Fibroblast of peridontal ligament (primary cell): Measurements from ENCODE around the gene GGT1.
"Not testable (repeated sequence)": the region's sequence is repeated elsewhere in the genome, so short reads cannot be mapped to it uniquely, and the experiment has no call there.

Experiments
- DNase-seq: peaks from one replicate; pipeline ENCODE4 v3.0.0-alpha.2; 2010; ENCODE audit errors: extremely low read depth

GGT1 gene

GRCh38 chr22:24584166-24584790 is 18.7 kb upstream of the GGT1 start:
- DNase-seq = no peak

DNA sequence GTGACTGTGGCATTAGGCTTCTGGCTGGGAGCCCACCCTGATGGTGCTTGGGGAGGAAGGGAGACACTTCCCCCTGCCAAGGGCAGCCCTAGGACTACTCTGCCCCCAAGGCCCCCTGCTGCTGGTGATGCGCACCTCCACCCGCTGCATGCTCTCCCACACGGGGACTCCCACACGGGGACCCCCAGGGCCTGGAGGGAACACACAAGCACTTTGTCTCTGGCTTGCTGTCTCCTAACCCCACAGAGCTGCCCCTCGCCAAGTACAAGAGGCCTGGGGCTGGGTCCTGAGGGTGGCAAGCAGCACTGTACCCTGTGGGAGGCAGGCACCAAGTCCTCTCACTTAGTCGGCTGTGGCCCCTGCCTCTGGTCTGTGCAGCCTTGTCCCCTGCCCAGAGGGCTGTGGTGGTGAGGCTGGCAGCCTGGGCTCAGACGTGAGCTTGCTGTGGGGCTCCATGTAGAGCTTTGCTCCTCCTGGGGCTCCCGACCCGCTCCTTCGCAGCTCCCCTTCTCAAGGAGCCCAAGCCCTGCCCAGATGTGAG is 18.1 kb upstream of the GGT1 start:
- DNase-seq = no peak

GRCh38 chr22:24585461-24585860 is 17.5 kb upstream of the GGT1 start:
- no peak for DNase-seq

GRCh38 chr22:24585927-24586546 is 17.0 kb upstream of the GGT1 start:
- no peak for DNase-seq

GRCh38 chr22:24587251-24587650 is 15.7 kb upstream of the GGT1 start:
- DNase-seq = no peak

DNA sequence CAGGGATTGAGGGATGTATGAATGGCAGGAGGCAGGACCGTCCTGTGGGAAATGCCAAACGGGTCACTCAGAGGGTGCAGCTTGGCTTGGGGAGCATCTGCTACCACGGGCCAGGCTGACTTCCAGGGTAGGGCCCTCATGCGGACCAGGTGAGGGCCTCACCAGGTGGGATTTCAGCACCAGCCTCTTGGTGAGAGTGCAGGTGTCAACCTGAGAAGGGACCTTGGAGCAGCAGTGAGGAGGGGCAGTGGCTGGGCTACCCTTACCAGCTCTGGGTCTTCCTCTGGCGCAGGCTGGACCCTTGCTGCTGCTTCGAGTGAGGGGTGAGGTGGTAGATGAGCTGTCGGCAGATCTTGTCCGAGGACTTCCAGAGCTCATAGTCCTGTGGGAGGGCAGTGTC is 15.0 kb upstream of the GGT1 start:
- no peak for DNase-seq

DNA sequence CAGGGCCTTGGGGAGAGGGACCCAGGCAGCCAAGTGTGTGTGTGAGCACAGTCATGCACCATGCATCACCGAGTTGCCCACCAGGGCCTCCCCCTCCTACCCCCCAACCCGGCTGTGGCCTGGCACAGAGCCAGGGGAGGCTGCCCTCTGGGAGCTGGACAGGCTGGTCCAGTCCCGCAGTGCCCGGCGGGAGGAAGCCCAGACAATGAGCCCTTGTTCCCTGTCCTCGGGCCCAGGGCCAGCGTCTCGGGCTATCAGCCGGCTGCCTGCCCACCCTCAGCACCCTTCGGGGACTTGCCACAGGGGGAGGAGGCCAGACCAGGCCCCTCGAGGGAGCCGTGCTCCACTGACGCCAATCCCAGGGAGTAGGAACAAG is 14.6 kb upstream of the GGT1 start:
- DNase-seq = no peak

GRCh38 chr22:24588757-24589481 is 14.1 kb upstream of the GGT1 start:
- DNase-seq = no peak

GRCh38 chr22:24589518-24590030 is 13.4 kb upstream of the GGT1 start:
- DNase-seq = no peak

DNA sequence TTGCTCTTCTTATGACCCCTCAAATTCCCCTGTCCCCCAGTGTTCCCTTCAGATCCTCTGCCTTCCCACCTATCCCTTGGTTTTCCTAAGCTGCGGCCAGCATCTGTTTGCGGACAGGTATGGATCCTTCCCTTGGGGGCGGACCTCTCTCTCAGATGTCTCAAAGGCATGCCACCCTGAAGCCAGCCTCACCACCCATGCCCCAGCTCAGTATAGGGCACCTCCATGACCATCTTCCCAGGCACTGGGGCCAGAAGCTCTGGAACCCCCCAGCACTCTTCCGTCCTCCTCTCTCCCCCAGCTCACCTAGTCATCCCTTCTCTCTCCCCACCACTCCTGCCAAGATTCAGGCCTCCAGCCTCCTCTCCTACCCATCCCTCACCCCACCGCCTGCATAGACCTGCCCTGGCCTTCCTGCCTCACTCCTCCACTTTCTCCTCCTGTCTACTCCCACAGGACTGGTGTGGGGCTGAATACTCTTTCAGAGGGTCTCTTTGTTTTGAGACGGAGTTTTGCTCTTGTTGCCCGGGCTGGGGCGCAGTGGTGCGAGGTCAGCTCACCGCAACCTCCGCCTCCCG is 12.3 kb upstream of the GGT1 start:
- DNase-seq = no peak

- DNase-seq = no peak
Observed at GRCh38 chr22:24591286-24591830, 11.6 kb upstream of the GGT1 start.

DNA sequence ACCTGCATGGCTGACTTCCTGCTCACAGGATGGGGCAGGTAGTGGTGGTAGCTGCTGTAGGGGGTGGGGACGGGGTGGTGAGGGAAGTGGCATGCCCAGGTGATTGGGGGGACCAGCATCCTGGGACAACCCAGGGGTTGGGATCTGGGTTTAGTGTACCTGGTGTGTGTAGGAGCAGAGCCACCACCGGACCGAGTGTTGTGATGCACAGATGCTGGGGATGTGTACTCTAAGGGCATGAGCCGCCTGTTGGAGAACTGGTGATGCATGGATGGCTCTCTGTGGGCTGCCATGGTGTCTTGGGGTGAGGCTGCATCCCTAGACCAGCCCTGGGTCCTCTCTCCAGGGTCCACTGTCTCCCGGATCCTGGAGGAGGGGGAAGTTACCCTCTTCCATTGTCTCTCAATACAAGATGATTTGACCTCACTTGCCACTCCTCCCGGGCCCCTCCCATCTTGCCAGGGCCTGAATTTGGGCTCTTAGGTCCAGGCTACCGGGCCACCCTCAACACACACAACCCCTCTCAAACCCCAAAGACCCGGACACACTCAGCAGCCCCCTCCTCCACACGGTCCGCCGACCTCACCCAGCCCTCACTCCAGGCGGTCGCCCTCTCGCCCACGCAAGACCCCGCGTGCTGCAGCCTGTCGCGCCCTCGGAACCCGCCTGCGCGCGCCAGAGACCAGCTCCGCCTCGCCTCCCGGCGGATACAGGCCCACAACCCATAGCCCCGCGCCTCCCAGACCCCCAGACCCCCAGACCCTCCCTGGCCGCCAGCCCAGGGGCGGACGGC is 10.7 kb upstream of the GGT1 start:
- DNase-seq = peak; percentile 25

DNA sequence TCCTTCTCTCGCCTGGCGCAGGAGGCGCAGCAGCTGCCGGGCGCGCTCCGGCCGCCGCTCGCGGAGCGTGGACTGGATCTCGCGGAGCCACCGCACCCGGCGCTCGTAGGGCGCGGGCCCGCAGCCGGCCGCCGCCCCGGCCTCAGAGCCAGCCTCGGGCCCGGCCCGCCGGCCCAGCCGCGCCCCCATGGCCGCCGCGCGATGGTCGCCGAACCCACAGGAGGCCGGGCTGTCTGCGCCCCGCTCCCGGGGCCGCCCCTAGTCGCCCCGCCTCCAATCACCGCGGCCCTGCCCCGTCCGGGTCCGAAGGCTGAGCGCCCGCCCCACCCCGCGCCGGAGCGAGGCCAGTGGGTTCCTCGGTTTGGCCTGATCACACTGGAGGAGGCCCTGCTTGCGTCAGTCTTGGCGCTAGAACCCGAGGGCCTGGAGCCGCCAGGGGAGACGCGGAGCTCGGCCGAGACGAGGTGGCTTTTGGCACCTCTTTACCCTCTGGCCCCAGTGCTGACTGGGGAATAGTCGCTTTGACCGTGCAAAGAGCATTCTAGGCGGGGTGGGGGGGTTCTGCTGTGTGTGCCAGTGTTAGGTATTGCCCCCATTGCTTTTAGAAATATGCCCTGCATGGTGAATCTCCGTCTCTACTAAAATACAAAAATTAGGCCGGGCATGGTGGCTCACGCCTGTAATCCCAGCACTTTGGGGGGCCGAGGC is 10.0 kb upstream of the GGT1 start, which contains the start of gene LRRC75B:
Gene LRRC75B (minus strand): TSS at position 223 of the 708 bp plus-strand sequence. CDS start 34 bp downstream, at position 189.
- peak; percentile 84 for DNase-seq

- DNase-seq = not testable (repeated sequence)
Observed at GRCh38 chr22:24593559-24593835, 9.5 kb upstream of the GGT1 start.

GRCh38 chr22:24593836-24594568 is 9.0 kb upstream of the GGT1 start:
- DNase-seq = no peak

GRCh38 chr22:24594569-24595120 is 8.3 kb upstream of the GGT1 start:
- no peak for DNase-seq

- DNase-seq = no peak
Observed at GRCh38 chr22:24595228-24595627, 7.8 kb upstream of the GGT1 start.

- DNase-seq = no peak
Observed at GRCh38 chr22:24595863-24596262, 7.1 kb upstream of the GGT1 start.

GRCh38 chr22:24597076-24597475 is 5.9 kb upstream of the GGT1 start:
- not testable (repeated sequence) for DNase-seq

- no peak for DNase-seq
Observed at GRCh38 chr22:24599514-24599913, 3.5 kb upstream of the GGT1 start.
